COLO668 (cell line): Measurements from ENCODE around the gene SDE2.

Experiments
- DNase-seq: peaks from one replicate; lab custom pipeline; 2025; ENCODE audit not compliant: unreplicated experiment; lab: John Stamatoyannopoulos, UW

The SDE2 gene

GRCh38 chr1:225999227-225999911 lies at the start of gene SDE2:
Gene SDE2, minus strand, starts transcription at chr1:225999343. Its CDS starts 31 bp downstream, at chr1:225999312.
- DNase-seq = peak; percentile 100

- no peak for DNase-seq
Observed at GRCh38 chr1:226048886-226049285, 49.7 kb upstream of the SDE2 start.

GRCh38 chr1:226047495-226047894 lies 48.4 kb upstream of the SDE2 start:
- no peak for DNase-seq

- DNase-seq = no peak
Observed at GRCh38 chr1:226046240-226046639, 47.1 kb upstream of the SDE2 start.

GRCh38 chr1:226044514-226045101 lies 45.5 kb upstream of the SDE2 start:
- DNase-seq = no peak

- DNase-seq = no peak
Observed at GRCh38 chr1:226041419-226041818, 42.3 kb upstream of the SDE2 start.

- no peak for DNase-seq
Observed at GRCh38 chr1:226038661-226039060, 39.5 kb upstream of the SDE2 start.

GRCh38 chr1:226035915-226036314 lies 36.8 kb upstream of the SDE2 start:
- no peak for DNase-seq

- no peak for DNase-seq
Observed at GRCh38 chr1:226034482-226034881, 35.3 kb upstream of the SDE2 start.

- DNase-seq = no peak
Observed at GRCh38 chr1:226033991-226034390, 34.8 kb upstream of the SDE2 start.

GRCh38 chr1:226033582-226033981 lies 34.4 kb upstream of the SDE2 start:
- DNase-seq = no peak

- DNase-seq = no peak
Observed at GRCh38 chr1:226029568-226030225, 30.6 kb upstream of the SDE2 start.

- no peak for DNase-seq
Observed at GRCh38 chr1:226029093-226029496, 30.0 kb upstream of the SDE2 start.

- DNase-seq = peak; percentile 43
Observed at GRCh38 chr1:226027538-226028217, 28.5 kb upstream of the SDE2 start.

- DNase-seq = no peak
Observed at GRCh38 chr1:226026833-226027232, 27.7 kb upstream of the SDE2 start.

- no peak for DNase-seq
Observed at GRCh38 chr1:226023735-226024134, 24.6 kb upstream of the SDE2 start.

GRCh38 chr1:226021801-226022200 lies 22.7 kb upstream of the SDE2 start:
- no peak for DNase-seq

- no peak for DNase-seq
Observed at GRCh38 chr1:226021401-226021800, 22.3 kb upstream of the SDE2 start.

- DNase-seq = no peak
Observed at GRCh38 chr1:226019572-226019971, 20.4 kb upstream of the SDE2 start.

- DNase-seq = no peak
Observed at GRCh38 chr1:226017070-226017469, 17.9 kb upstream of the SDE2 start.

GRCh38 chr1:226009650-226010044 lies 10.5 kb upstream of the SDE2 start:
- no peak for DNase-seq
